Osteoblast (primary cell): ENCODE results near the gene PLXNC1. TPM values are rescaled to one million over a fixed set of nuclear protein-coding genes. Genes with fewer than 3 reads are reported as not detected.
A peak's percentile ranks its signal among the peaks of the same experiment; 100 is the strongest.

Experiments used
- DNase-seq: peaks from one replicate; pipeline ENCODE4 v3.0.0; 2011; ENCODE audit warnings: low spot score, mixed read lengths; ENCODE audit not compliant: insufficient read length; ENCODE audit errors: missing footprints
- H2AFZ ChIP-seq: 2 replicates; pipeline ENCODE4 v1.6.0; 2011; ENCODE audit warnings: mild to moderate bottlenecking, low read length
- H3K27ac ChIP-seq: 2 replicates; pipeline ENCODE4 v1.5.1; 2011; ENCODE audit warnings: mild to moderate bottlenecking, low read depth, low read length, moderate library complexity
- H3K27me3 ChIP-seq: 2 replicates; pipeline ENCODE4 v1.6.0; 2012; ENCODE audit warnings: mild to moderate bottlenecking, control low read depth, inconsistent platforms, low read length, moderate library complexity; ENCODE audit not compliant: insufficient read depth
- H3K36me3 ChIP-seq: 2 replicates; pipeline ENCODE4 v1.5.1; 2011; ENCODE audit warnings: mild to moderate bottlenecking, low read length, control low read depth, moderate library complexity; ENCODE audit not compliant: insufficient read depth
- H3K4me1 ChIP-seq: 2 replicates; pipeline ENCODE4 v1.5.1; 2011; ENCODE audit warnings: mild to moderate bottlenecking, low read length, control low read depth, moderate library complexity; ENCODE audit not compliant: insufficient read depth
- H3K4me2 ChIP-seq: 2 replicates; pipeline ENCODE4 v1.6.0; 2011; ENCODE audit warnings: mild to moderate bottlenecking, low read length; ENCODE audit not compliant: insufficient read depth
- H3K4me3 ChIP-seq: fragments of 200-600 bp; sonication (generic); 3 replicates; pipeline ENCODE4 v1.5.1; 2012; ENCODE audit warnings: mild to moderate bottlenecking, low read length, inconsistent platforms; ENCODE audit not compliant: insufficient read depth
- H3K79me2 ChIP-seq: 2 replicates; pipeline ENCODE4 v1.6.0; 2012; ENCODE audit warnings: mild to moderate bottlenecking, low read length, control low read depth, inconsistent platforms; ENCODE audit not compliant: insufficient read depth
- H3K9me3 ChIP-seq: 2 replicates; pipeline ENCODE4 v1.5.1; 2011; ENCODE audit warnings: low read depth, low read length, control low read depth
- H4K20me1 ChIP-seq: 2 replicates; pipeline ENCODE4 v1.6.0; 2012; ENCODE audit warnings: mild to moderate bottlenecking, low read length, control low read depth; ENCODE audit not compliant: insufficient read depth
- total RNA-seq: library from RNA; depleted of rRNA; stranded (reverse); fragments of >200 nt; gene quantifications from 2 replicates; pipeline ENCODE4 v1.2.3, GENCODE V29; 2012
- TF ChIP-seq, protein P1 (sequence below): IDR thresholded peaks from 2 replicates; pipeline ENCODE4 v1.5.1; 2011; ENCODE audit warnings: mild to moderate bottlenecking, low read depth, low read length, moderate library complexity; ENCODE audit errors: extremely low read depth

The PLXNC1 gene
- total RNA-seq, 1 donor, result 3.3 TPM

- no peaks in the 10 kb centered on the region for H3K4me1 ChIP-seq
- H2AFZ ChIP-seq, result no peak overlapping the region
- H3K27me3 ChIP-seq, result peaks cover 12% of the 10 kb centered on the region
Measured at GRCh38 chr12:94193168-94193567, 44.8 kb downstream of the PLXNC1 start.

GRCh38 chr12:94195483-94195882 lies 47.1 kb downstream of the PLXNC1 start:
- TF ChIP-seq, protein P1, sequence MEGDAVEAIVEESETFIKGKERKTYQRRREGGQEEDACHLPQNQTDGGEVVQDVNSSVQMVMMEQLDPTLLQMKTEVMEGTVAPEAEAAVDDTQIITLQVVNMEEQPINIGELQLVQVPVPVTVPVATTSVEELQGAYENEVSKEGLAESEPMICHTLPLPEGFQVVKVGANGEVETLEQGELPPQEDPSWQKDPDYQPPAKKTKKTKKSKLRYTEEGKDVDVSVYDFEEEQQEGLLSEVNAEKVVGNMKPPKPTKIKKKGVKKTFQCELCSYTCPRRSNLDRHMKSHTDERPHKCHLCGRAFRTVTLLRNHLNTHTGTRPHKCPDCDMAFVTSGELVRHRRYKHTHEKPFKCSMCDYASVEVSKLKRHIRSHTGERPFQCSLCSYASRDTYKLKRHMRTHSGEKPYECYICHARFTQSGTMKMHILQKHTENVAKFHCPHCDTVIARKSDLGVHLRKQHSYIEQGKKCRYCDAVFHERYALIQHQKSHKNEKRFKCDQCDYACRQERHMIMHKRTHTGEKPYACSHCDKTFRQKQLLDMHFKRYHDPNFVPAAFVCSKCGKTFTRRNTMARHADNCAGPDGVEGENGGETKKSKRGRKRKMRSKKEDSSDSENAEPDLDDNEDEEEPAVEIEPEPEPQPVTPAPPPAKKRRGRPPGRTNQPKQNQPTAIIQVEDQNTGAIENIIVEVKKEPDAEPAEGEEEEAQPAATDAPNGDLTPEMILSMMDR, result peak; percentile 21
- Histone ChIP-seq H2AFZ (no peak overlapping the region), H3K27ac (no peak overlapping the region), H4K20me1 (no peaks in the 10 kb centered on the region), H3K4me2 (no peak overlapping the region), H3K9me3 (no peaks in the 10 kb centered on the region), H3K79me2 (no peaks in the 10 kb centered on the region), H3K36me3 (no peaks in the 10 kb centered on the region), H3K27me3 (peaks cover 16% of the 10 kb centered on the region), H3K4me1 (no peaks in the 10 kb centered on the region), H3K4me3 (no peak overlapping the region)
- no peak for DNase-seq

More at GRCh38 chr12:94193168-94193567, 44.8 kb downstream of the PLXNC1 start:
- DNase-seq, result no peak
- H4K20me1 ChIP-seq, result no peaks in the 10 kb centered on the region
- H3K36me3 ChIP-seq, result no peaks in the 10 kb centered on the region
- no peak overlapping the region for H3K27ac ChIP-seq
- no peak overlapping the region for H3K4me2 ChIP-seq
- H3K79me2 ChIP-seq, result no peaks in the 10 kb centered on the region
- TF ChIP-seq, protein P1, result no peak
- no peaks in the 10 kb centered on the region for H3K9me3 ChIP-seq
- H3K4me3 ChIP-seq, result no peak overlapping the region

- H3K4me3 ChIP-seq, result no peak overlapping the region
- TF ChIP-seq, protein P1, result no peak
- no peaks in the 10 kb centered on the region for H3K36me3 ChIP-seq
- H3K4me1 ChIP-seq, result no peaks in the 10 kb centered on the region
- H3K9me3 ChIP-seq, result no peaks in the 10 kb centered on the region
- H4K20me1 ChIP-seq, result no peaks in the 10 kb centered on the region
- H3K4me2 ChIP-seq, result no peak overlapping the region
- H3K27me3 ChIP-seq, result peaks cover 16% of the 10 kb centered on the region
- no peak overlapping the region for H3K27ac ChIP-seq
- DNase-seq, result no peak
- no peaks in the 10 kb centered on the region for H3K79me2 ChIP-seq
- H2AFZ ChIP-seq, result no peak overlapping the region
Measured at GRCh38 chr12:94198469-94198868, 50.1 kb downstream of the PLXNC1 start.

- H3K9me3 ChIP-seq, result no peaks in the 10 kb centered on the region
- H3K4me2 ChIP-seq, result no peak overlapping the region
- no peak overlapping the region for H3K4me3 ChIP-seq
- H3K27ac ChIP-seq, result no peak overlapping the region
- no peaks in the 10 kb centered on the region for H3K4me1 ChIP-seq
- H3K27me3 ChIP-seq, result peaks cover 16% of the 10 kb centered on the region
- H3K79me2 ChIP-seq, result no peaks in the 10 kb centered on the region
- no peak overlapping the region for H2AFZ ChIP-seq
- DNase-seq, result no peak
- no peaks in the 10 kb centered on the region for H4K20me1 ChIP-seq
- TF ChIP-seq, protein P1, result no peak
- H3K36me3 ChIP-seq, result no peaks in the 10 kb centered on the region
Measured at GRCh38 chr12:94198872-94199271, 50.5 kb downstream of the PLXNC1 start.
